HG03571 (cell line): ENCODE measurements around the gene KLK14.
A peak's percentile ranks its signal among the peaks of the same experiment; 100 is the strongest.

Source experiments
- ATAC-seq: cut with Tn5 transposase; IDR thresholded peaks from one replicate; pipeline ENCODE4 v1.9.1; 2021; ENCODE audit not compliant: unreplicated experiment

KLK14 gene

DNA sequence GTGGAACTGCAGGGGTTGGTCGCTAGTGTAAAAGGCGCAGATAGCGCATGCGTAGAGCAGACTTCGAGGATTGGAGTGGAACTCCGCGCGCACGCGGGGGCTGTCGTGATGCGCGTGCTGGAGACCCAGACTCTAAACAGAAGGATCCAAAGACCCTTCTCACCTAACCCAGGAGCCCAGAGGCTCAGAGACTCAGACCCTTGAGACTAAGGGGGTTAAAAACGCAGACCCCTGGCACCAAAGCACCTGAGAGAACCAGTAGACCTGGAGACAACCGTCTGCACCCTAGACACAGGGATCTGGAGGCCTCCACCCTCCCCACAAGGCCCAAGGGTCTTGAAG, 26.1 kb upstream of the KLK14 start:
- peak; percentile 11 for ATAC-seq

DNA sequence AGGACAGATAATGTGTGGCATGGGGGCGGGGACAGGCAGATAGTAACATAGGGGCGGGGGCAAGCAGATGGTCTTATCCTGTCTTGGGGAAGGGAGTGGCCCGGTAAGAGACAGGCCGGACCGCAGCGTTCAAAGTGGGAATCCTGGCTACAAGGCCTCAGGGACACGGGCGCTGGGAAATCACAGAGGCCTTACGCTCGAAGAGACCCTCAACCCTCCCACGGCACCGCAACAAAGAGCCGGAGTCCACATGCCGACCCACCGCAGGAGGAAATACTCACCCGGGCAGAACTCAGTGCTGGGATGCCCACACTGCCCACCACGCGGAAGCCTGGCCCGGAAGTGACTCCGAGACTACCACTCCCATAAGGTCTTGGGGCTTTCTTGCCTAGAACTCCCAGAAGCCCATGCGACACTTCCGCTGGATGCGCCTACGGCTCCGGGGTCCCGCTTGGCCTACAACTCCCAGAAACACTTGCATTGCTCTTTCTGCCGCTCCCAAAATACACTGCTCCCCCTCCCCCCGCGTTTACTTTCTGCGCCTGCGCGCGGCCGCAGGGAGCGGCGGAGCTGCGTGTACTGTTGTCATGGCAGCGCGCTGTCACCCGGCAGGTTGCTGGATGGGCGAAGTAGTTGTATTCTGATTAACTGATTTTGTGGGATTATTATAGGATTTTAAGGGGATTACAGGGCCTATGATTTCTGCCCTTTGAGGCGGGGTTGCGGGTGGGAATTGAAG, 25.5 kb upstream of the KLK14 start, which contains the start of gene CTU1:
Gene CTU1 (minus strand): TSS at position 344 of the 739 bp plus-strand sequence. CDS start 3,840 bp downstream, outside the sequence.
- peak; percentile 91 for ATAC-seq

DNA sequence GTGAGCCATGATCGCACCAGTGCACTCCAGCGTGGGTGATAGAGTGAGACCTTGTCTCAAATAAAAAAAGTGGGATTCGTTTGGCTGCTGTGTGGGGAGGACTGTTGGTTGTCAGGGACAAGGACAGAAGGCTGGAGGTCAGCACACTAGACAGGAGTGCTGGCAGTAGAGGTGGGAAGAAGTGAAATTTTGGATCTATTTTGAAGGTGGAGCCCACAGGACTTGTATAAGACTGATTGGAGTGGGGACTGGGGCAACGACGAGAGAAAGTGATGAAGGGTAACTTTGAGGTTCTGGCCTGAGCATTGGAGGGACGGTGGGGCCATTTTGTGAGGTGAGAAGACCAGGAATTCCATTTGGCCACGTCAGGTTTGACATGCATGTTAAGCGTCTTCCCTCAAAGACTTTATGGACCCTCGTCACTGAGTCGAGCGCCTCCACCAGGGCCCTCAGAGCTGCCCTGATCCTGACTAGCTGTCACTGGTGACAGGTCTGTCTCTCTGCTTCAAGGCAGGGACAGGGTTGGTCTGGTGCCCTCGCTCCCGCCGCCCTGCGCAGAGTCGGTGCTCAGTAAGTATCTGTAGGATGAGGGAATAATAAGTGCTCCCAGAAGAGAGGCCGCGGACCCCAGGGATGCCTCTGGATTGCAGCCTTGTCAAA, 24.8 kb upstream of the KLK14 start:
- ATAC-seq, result no peak

DNA sequence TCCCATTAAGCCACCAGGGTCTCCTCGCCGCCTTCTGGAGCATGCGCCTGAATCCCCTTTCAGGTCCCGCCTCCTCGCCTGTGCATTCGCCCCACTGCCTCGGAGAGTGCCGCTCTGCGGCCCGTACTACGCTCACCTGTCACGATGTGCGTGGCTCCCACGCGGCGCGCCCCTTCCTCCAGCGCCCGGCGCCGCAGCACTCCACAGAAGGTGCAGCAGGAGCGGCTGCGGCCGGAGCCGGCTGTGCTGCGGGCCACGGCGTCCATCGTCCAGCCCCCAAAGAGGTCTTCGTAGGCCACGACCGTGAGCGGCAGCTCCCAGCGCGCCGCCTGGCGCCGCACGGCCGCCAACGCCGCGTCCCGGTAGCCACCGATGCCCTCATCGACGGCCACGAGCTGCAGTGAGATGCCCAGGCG, 21.2 kb upstream of the KLK14 start:
- ATAC-seq, result no peak

DNA sequence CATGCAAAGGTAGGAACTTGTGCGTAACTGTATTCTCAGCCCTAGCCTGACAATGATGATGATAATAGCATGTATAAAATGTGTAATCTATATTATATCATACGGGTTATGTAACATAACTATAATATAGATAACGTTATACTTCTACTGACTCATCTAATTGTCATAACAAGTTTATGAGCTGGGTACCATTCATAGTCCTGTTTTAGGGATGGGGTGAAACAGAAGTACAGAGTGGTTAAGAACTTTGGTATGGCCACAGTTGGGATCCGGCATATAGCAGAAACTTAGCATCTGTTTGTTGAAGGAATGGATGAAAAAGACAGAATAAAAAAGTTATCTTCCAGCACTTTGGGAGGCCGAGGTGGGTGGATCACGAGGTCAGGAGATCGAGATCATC, 20.3 kb upstream of the KLK14 start:
- no peak for ATAC-seq

DNA sequence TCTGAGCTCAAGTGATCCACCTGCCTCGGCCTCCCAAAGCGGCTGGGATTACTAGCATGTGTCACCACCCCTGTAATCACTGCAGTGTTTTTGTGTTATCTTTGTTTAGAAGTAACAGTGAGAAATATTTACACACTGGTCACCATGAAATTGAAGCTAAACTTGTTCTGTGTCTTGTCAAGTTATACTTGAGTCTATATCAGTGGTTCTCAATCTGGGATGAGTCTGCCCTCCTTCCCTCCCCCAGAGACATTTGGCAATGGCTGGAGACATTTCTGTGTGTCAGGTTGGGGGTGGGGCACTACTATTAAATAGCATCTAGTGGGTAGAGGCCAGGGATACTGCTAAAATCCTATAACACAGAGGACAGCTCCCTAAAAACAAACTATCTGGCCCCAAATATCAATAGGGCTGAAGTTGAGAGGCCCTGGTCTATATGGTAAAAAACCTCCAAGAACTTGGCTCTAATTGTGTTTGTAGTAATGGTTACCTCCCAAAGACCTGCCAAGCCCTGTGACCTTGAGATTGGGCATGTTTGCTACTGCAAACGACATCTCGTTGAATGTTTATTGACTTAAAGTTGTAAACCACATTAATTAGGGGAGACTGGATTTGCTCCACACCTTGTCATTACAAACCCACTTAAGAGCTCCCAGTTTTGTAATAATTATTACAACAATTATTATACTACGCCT, 18.6 kb upstream of the KLK14 start:
- ATAC-seq, result no peak

DNA sequence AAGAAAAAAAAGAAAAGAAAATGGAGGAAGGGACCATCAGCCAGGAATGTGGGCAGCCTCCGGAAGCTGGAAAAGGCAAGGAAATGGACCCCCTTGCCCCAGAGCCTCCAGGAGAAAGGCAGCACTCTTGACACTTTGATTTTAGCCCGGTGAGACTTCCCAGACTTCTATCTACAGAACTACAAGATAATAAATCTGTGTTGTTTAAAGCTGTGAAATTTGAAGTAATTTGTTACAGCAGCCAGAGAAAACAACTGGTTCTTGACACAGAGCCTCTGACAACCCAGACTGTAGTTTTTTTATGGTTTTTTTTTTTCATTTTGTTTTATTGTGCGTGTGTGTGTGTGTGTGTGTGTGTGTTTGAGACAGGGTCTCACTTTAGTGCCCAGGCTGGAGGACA, 17.9 kb upstream of the KLK14 start:
- ATAC-seq, result no peak

DNA sequence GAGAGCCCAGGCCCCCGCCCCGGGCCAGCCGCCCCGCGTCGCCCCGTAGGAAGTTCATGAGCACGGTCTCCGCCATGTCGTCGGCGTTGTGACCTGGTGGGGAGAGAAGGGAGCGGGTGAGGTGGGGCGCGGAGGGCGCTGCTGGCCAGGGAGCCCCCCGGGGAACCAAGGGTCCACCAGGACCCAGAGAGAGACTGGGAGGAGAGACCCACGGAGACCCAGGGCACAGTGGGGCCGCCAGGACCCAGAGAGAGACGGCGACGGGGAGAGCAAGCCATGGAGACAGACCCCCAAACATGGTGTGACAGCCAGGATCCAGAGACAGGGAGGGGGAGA, 16.3 kb upstream of the KLK14 start:
- ATAC-seq, result no peak

DNA sequence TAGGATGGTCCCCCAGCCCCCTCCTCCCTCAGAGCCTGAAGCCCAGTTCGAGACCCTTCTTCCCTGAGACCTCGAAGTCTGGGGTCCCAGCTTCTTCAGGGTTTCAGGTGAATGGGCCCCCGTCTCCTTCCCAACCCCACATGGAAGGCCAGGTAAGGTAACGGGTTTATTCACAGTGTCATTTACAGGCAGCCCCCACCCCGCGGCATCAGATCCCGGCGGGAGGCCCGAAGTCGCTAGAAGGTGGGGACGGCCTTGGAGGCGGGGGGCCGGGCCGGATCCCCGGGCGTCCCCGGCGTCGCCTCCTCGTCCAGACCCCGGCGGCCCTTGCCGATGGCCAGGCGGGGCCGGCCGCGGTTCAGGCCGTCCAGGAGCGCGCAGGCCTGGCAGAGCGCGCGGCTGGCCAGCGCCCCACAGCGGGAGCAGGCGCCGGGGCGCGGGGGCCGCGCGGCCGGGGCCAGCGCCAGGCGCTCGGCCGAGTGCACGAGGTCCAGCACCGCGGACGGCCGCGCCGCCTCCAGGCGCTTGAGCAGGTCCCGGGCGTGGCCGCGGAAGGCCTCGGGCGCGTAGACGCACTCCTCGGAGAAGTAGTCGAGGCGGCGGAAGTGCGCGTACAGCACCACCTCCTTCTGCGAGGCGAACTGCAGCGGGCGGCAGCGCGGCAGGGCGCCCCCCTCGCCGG, 15.8 kb upstream of the KLK14 start:
- ATAC-seq, result no peak

DNA sequence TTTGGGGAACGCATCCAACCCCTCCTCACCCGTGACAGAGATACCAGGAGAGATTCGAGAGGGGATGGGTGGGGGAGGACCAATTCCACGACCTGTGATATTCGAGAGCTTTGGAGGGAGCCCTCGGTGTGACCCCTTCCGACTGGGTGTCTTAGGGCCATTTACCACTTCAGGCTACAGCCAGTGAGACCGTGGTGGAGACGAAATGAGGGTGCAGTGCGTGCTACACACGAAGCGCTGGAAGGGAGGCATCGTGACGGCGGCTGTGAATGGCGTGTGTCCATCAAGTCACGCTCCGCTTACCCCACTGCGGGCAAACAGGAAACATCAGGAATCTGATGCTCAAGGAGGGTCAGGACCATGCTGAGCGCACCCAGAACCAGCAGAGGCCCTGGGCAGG, 15.1 kb upstream of the KLK14 start:
- no peak for ATAC-seq

DNA sequence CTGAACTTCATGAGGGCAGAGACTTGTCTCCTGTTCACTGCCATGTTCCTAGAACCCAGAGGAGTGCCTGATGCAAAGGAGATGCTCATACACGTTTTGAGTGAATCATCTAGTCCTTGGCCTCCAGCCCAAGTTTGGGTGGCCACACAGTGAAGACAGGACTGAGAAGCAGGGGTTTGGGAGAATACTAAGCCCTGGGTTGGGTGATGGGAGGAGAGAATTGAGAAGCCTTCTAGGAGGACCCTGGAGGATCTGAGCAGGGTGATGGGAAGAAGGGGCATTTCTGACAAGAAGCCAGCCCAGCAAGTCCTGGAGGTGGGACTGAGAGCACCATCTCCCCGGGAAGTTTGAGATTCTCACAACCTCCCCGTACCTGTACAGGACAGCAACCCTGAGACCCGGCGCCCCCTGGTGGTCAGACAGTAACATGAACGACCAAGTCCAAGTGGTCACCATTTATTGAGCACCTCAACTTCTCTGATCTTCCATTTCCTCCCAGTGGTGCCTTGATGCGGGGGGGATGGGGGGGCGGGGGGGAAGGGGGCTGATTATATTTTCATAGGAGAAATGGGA, 14.6 kb upstream of the KLK14 start:
- no peak for ATAC-seq

DNA sequence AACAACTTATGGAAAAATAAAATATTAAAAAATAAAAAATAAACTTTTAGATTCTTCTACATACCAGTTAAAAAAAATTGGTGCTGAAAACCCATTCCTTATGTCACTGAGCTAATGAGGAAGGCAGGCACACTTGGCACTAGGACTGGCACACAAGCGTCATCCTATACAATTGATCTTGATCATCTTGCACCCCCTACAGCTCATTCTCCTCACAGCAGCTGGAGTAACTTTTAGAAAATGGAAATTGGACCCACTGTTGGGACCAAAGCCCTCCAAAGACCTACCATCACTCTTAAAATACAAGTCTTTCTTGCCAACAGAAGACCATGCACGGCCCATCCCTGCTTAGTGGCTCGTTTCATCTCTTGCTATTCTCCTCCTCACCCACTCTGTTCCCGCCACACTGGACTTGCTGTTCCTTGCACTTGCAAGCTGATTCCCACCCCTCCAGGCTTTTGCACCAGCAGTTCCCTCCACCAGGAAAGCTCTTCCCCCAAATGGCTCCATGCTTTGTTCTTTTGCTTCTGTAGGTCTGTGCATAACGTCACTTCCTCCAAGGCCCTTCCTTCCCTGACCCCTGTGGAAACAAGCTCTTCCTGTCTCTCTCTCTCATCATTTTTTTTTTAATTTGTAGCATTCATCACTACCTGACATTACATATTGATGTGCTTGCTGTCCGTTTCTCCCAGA, 13.9 kb upstream of the KLK14 start:
- no peak for ATAC-seq

DNA sequence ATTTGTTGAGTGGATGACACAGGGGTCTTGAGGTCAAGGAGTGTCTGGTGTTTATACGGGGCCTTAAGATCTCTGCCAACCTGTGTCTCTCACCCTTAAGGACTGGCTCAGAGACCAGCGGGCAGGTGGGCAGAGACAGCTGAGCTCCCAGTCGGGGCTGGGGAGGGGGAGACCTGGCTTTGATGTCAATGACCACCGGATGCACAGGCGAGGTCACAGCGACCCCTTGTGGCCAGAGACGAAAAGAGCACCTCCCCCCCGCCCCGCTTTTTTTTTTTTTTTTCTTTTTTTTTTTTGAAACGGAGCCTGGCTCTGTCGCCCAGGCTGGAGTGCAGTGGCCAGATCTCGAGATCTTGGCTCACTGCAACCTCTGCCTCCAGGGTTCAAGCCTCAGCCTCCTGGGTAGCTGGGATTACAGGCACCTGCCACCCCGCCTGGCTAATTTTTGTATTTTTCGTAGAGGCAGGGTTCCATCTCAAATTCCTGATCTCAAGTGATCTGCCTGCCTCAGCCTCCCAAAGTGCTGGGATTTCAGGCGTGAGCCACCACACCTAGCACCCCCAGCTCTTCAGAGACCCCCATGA, 12.1 kb upstream of the KLK14 start:
- ATAC-seq, result no peak

DNA sequence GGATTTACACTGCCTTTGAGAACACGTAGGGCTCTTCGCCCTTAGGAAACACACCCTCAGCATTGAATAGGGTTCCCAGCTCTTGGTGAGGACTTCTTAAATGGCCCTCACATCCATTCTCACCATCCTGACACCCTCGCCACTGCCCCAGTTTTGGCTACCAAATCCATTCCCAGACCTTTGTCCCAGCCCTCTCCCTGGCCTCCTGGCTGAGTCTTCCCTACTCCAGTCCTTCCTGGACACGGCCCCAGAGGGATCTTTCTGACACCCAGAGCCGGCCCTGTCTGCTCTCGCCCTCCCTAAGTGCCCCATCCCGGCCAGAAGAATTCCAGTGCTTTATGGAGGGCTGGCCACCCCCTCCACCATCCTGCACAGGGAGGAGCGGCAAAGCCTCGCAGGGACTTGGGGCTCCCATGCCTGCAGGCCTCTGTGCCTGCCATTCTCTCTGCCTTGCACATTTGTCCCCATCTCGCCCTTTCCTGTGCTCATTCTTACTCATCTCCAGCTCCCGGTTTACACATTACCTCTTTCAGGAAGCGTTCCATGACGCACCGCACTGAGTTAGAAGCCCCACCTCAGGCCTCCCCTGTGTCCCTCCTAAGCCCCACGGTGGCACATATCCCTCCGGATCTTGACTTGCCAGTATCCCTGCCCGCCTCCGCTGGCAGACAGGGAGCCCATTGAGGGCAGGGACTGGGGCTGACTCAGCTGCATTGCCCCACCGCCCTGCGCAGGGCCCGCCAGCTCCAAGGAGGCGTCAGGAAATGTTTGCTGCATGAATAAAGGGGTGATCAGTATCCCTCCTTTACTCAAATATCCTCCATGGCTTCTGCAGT, 11.0 kb upstream of the KLK14 start:
- no peak for ATAC-seq

DNA sequence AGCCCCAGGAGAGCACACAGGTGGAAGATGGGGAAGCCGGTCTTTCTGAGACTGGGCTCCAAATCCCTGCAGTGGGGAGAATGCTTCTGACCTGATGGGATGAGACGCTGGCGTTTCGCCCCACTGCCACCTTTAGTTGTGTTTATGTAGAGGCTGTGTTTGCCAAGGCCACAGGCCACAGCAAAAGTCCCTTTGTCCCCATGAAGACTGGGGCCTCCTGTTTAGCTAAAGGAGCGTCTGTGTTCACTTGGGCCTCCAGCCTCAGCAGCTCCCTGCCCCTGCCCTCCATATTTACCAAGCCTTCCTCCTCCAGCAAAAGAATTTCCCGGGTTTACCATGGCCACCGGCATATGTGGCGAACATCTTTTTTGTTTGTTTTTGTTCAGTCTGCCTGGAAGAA, 10.4 kb upstream of the KLK14 start:
- no peak for ATAC-seq

DNA sequence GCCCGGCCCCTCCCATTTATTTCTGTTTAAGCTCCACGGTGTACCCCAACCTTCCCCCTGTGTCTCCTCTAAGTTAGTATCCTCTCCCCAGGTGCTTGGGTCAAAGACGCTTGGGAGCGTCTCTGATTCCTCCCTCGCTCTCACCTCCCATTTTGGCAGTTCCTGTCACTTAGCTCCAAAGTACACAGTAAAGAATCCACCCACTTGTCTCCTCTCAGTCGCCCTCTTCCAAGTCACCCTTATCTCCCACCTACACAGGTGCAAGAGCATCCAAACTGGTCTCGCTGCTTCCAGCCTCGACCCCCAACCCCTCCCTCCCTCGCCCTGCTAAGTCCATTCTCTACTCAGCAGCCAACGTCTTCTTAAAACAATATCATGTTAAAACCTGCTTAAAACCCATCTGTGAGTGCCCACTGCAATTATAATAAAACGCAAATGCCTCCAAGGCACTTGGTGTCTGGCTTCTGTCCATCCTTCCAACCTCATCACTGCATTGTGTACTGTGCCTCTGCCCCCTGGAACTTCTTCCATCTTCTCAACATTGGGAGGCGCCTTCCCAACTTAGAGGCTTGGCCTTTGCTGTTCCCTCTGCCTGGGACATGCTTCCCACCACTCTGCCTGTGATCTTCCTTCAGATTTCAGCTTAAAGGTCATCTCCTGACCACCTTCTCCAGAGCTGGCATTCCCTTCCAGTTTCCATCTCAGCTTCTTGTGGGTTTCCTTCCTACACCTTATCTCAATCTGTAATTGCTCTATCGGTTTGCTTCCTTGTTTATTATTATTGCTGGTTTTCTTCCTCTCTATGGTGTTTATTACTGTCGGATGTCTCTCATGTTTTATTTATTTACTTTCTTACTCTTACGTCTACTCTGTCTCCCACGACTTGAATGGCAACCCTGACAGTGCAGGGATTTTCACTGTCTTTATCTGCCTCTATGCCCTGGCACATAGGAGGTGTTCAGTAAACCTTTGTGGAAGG, 9.5 kb upstream of the KLK14 start:
- no peak for ATAC-seq

DNA sequence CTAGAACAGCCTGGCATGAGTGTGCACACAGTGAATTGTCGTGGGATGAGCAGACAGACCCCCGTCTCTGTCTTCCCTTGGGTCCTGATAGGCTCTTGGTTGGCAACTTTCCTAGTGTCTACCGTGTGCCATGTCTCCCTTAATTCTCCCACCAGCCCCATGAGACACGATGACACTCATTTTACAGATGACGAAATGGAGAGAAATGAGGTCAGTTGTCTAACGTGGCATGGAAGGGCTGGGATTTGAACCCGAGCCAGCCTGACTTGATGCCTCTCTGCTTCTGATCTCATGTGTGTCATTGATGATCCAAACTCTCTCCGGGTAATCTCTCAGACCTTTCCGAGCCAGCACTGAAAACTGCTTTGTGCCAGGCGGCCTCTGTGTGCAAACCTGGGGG, 8.4 kb upstream of the KLK14 start:
- ATAC-seq, result no peak

DNA sequence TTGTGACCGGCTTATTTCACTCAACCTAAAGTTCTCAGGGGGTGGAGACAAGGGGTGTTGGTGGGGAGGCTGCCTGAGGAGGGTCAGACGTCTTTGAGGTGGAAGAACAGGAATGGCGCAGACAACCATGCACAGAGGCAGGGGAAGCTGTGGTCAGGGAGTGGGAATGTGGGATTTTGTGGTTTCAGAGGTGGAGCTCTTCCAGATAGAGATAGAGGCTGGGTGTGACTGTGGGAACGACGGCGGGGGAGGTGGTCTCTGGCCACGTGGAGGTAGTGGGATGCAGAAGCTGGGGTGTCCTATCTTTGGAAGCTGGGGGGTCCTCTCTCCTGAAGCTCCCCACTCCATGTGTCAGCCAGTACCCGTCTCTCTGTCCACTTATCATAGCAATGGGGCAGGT, 7.8 kb upstream of the KLK14 start:
- ATAC-seq, result no peak
